Activated B cell treated with CpG ODN at 0.5 μM for 24 hours (primary cell): ENCODE measurements around the gene MOSMO. TPM values are rescaled to one million over a fixed set of nuclear protein-coding genes. Genes with fewer than 3 reads are reported as not detected.
"Not testable (repeated sequence)": the region's sequence is repeated elsewhere in the genome, so short reads cannot be mapped to it uniquely, and the experiment has no call there.

ENCODE experiments used
- ATAC-seq: fragments of 200-7000 bp; cut with Tn5 transposase; one replicate; pipeline ENCODE4 v1.10.0; 2021; ENCODE audit warnings: low read depth, mild to moderate bottlenecking, moderate library complexity
- CTCF ChIA-PET: fragments of 350-600 bp; sonication (Branson Sonifier 250); formaldehyde crosslinking; loops from one replicate; lab custom pipeline; 2021; ENCODE audit warnings: antibody characterized with exemption; lab: Charles Lee
- POLR2A ChIA-PET: fragments of 350-600 bp; sonication (Branson Sonifier 250); formaldehyde crosslinking; loops from one replicate; lab custom pipeline; 2021; ENCODE audit warnings: antibody characterized with exemption; lab: Charles Lee
- DNase-seq: peaks from one replicate; pipeline ENCODE4 v3.0.0; 2022
- H3K27ac Mint-ChIP-seq: one replicate; pipeline ENCODE4 v1.8.0; 2020; ENCODE audit warnings: mixed read lengths
- H3K27me3 Mint-ChIP-seq: one replicate; pipeline ENCODE4 v1.8.0; 2021; ENCODE audit warnings: mixed read lengths
- H3K36me3 Mint-ChIP-seq: one replicate; pipeline ENCODE4 v1.8.0; 2021; ENCODE audit warnings: low read depth, mixed read lengths
- H3K4me1 Mint-ChIP-seq: one replicate; pipeline ENCODE4 v1.8.0; 2021; ENCODE audit warnings: mixed read lengths
- H3K4me3 Mint-ChIP-seq: one replicate; pipeline ENCODE4 v1.8.0; 2020; ENCODE audit warnings: mild to moderate bottlenecking, mixed read lengths
- H3K9me3 Mint-ChIP-seq: one replicate; pipeline ENCODE4 v1.8.0; 2020; ENCODE audit warnings: mixed read lengths
- CTCF ChIP-seq: fragments of 200-600 bp; IDR thresholded peaks from one replicate; pipeline ENCODE4 v1.8.0; 2022; ENCODE audit warnings: antibody characterized with exemption, mild to moderate bottlenecking
- intact Hi-C: fragments of 100-400 bp; cut with micrococcal nuclease; formaldehyde crosslinking; loops from one replicate; pipeline ENCODE4 v1.15.1; 2024
- total RNA-seq: library from RNA; stranded (reverse); gene quantifications from 2 replicates; pipeline ENCODE4 v1.2.3, GENCODE V29; 2022

Gene MOSMO
- total RNA-seq, 1 donor from 2014 or later, result 21.3 TPM

DNA sequence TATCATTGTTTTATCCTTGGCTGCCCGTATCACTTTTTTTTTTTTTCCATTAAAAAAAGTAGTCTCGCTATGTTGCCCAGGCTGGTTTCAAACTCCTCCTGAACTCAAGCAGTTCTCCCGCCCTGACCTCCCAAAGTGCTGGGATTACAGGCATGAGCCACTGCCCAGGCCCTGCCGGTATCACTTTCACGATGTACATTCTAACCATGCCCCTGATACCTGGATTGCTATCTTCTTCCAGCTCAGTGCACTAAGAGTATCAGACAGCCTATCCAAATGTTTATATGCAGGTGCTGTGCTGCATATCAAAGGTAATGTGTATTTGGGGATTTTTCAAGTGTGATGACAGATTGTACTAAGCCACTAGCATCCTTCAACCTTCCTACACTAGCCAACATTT lies 14.2 kb downstream of the MOSMO start:
- TF ChIP-seq CTCF, result no peak
- no peak overlapping the region for H3K27ac Mint-ChIP-seq
- POLR2A ChIA-PET, result no interaction called here
- DNase-seq (no peak), ATAC-seq (no peak)
- no peaks in the 10 kb centered on the region for H3K27me3 Mint-ChIP-seq
- H3K4me3 Mint-ChIP-seq, result no peak overlapping the region
- H3K36me3 Mint-ChIP-seq, result peaks cover 5% of the 10 kb centered on the region
- CTCF ChIA-PET, result no interaction called here
- H3K9me3 Mint-ChIP-seq, result no peaks in the 10 kb centered on the region
- intact Hi-C loops, result no loop called here
- peaks cover 21% of the 10 kb centered on the region for H3K4me1 Mint-ChIP-seq

- TF ChIP-seq CTCF, result no peak
- POLR2A ChIA-PET, result no interaction called here
- intact Hi-C loops, result no loop called here
- Mint-ChIP-seq H3K27ac (no peak overlapping the region), H3K9me3 (no peaks in the 10 kb centered on the region), H3K36me3 (peaks cover 5% of the 10 kb centered on the region), H3K27me3 (no peaks in the 10 kb centered on the region), H3K4me1 (peaks cover 25% of the 10 kb centered on the region), H3K4me3 (no peak overlapping the region)
- DNase-seq (no peak), ATAC-seq (no peak)
- CTCF ChIA-PET, result no interaction called here
Measured at GRCh38 chr16:22023505-22023904, 15.6 kb downstream of the MOSMO start.

DNA sequence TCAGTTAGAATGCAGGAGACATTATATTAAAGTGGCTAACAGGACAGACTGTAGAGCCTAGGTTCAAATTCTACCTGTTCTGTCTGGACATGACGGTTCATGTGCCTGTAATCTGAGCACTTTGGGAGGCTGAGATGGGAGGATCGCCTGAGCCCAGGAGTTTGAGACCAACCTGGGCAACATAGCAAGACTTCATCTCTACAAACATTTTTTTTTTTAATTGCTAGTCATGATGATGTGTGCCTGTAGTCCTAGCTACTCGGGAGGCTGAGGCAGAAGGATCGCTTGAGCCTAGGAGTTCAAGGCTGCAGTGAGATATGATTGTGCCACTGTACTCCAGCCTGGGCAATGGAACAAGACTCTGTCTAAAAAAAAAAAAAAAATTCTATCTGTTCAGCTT lies 16.9 kb downstream of the MOSMO start:
- H3K36me3 Mint-ChIP-seq, ATAC-seq, H3K9me3 Mint-ChIP-seq, intact Hi-C loops, H3K27me3 Mint-ChIP-seq, H3K4me3 Mint-ChIP-seq, DNase-seq, H3K27ac Mint-ChIP-seq: not testable (repeated sequence)
- POLR2A ChIA-PET, result interaction anchor here (1.0 kb wide), 1 partner anchor 17 kb away, joined by 3 read pairs; the partner anchor contains the start of gene MOSMO
- CTCF ChIA-PET, result interaction anchor here (0.7 kb wide), 1 partner anchor 8 kb away, joined by 5 read pairs; no protein-coding TSS in a partner anchor
- peaks cover 23% of the 10 kb centered on the region for H3K4me1 Mint-ChIP-seq

- H3K4me1 Mint-ChIP-seq, result peaks cover 27% of the 10 kb centered on the region
- no peaks in the 10 kb centered on the region for H3K9me3 Mint-ChIP-seq
- intact Hi-C loops, result loop anchor here (1.0 kb wide), 1 partner anchor 8 kb away; no protein-coding TSS in a partner anchor
- H3K4me3 Mint-ChIP-seq, result no peak overlapping the region
- H3K36me3 Mint-ChIP-seq, result peaks cover 27% of the 10 kb centered on the region
- H3K27me3 Mint-ChIP-seq, result no peaks in the 10 kb centered on the region
- peak overlapping the region; percentile 53 for H3K27ac Mint-ChIP-seq
- ATAC-seq, result no peak
- TF ChIP-seq CTCF, result no peak
- no peak for DNase-seq
- ChIA-PET CTCF (interaction anchor here (2.3 kb wide), 1 partner anchor 50 kb away, joined by 7 read pairs; no protein-coding TSS in a partner anchor), POLR2A (no interaction called here)
Measured at GRCh38 chr16:22027633-22028032, 19.7 kb downstream of the MOSMO start.

DNA sequence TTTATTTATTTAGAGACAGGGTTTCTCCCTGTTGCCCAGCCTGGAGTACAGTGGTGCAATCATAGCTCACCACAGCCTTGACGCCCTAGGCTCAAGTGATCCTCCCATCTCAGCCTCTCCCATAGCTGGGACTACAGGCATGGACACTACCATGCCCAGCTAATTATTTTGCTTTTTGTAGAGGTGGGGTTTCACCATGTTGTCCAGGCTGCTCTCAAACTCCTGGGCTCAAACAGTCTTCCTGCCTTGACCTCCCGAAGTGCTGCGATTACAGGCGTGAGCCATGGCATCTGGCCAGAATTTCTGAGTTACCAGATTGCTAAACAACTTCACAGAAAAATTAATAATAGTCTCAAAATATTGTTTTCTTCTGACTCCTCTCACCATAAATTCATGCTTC lies 21.7 kb downstream of the MOSMO start:
- H3K4me1 Mint-ChIP-seq, result peaks cover 30% of the 10 kb centered on the region

More for the DNA sequence above, 21.7 kb downstream of the MOSMO start:
- H3K4me3 Mint-ChIP-seq, result no peak overlapping the region
- no peak for DNase-seq
- ChIA-PET CTCF (no interaction called here), POLR2A (no interaction called here)
- TF ChIP-seq CTCF, result no peak
- H3K36me3 Mint-ChIP-seq, result peaks cover 31% of the 10 kb centered on the region
- no peaks in the 10 kb centered on the region for H3K27me3 Mint-ChIP-seq
- H3K9me3 Mint-ChIP-seq, result no peaks in the 10 kb centered on the region
- H3K27ac Mint-ChIP-seq, result no peak overlapping the region
- intact Hi-C loops, result no loop called here
- ATAC-seq, result no peak
